ENCODE results near the gene PRKCE. TPM values are rescaled to one million over a fixed set of nuclear protein-coding genes. Genes with fewer than 3 reads are reported as not detected.

PRKCE gene
- total RNA-seq, 2 donors from 2014 or later, result 7.3 to 20.8 TPM

DNA sequence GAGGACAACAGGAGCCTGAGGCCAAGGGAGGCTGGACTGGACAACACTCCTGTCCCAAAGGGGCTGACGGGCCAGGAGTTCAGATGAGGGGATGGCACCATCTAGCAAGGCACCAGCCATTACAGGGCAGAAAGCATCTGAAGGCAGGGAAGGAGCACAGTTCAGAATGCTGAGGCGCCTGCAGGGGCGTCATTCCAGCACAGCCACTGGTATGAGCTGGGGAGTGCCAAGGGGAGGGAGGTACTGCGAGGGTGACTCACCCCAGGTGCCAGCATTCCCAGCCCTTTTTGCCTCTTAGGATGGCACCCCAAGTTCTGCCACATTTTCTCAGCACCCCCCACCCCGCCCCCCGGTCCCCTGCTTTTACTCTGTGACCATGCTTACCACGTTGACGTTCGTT lies 515.9 kb downstream of the PRKCE start:
- Histone ChIP-seq H3K27me3 (no peaks in the 10 kb centered on the region), H3K9me3 (no peaks in the 10 kb centered on the region), H3K27ac (no peak overlapping the region), H3K4me3 (no peak overlapping the region), H3K36me3 (replicated peaks in 1 of 2; ENCODE audit: insufficient read depth in 1 of 2, low read depth in 2 of 2) (no peaks in the 10 kb centered on the region), H3K4me1 (no peaks in the 10 kb centered on the region)
- ATAC-seq (no peak), DNase-seq (no peak)
- 94% methylated on average over 9 of the region's 9 CpGs for WGBS, 2 donors
- intact Hi-C loops (cut with DNase I), result no loop called here
- TF ChIP-seq, protein P1, sequence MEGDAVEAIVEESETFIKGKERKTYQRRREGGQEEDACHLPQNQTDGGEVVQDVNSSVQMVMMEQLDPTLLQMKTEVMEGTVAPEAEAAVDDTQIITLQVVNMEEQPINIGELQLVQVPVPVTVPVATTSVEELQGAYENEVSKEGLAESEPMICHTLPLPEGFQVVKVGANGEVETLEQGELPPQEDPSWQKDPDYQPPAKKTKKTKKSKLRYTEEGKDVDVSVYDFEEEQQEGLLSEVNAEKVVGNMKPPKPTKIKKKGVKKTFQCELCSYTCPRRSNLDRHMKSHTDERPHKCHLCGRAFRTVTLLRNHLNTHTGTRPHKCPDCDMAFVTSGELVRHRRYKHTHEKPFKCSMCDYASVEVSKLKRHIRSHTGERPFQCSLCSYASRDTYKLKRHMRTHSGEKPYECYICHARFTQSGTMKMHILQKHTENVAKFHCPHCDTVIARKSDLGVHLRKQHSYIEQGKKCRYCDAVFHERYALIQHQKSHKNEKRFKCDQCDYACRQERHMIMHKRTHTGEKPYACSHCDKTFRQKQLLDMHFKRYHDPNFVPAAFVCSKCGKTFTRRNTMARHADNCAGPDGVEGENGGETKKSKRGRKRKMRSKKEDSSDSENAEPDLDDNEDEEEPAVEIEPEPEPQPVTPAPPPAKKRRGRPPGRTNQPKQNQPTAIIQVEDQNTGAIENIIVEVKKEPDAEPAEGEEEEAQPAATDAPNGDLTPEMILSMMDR (IDR thresholded peaks at IDR 0.05), result no peak
- TF ChIP-seq POLR2A (IDR thresholded peaks at IDR 0.05), result no peak

DNA sequence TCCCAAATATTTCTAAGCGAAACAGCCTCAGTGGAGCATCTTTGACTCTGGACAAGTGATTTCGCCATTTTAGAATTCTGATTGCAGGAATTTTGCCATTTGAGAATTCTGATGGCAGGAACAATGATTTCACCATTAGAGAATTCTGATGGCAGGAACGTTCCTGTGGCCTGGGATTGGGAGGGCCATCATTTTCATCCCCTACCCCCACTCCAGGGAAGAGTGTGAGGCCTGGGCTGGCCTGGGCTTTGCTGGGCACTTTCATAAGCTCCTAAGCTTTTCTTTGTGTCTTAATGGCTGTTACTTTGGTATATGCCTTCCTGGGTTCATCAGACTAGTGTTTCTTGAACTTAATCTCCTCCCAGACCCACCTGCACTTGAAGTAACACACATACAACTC lies 516.4 kb downstream of the PRKCE start:
- Histone ChIP-seq H3K4me1 (no peaks in the 10 kb centered on the region), H3K27me3 (no peaks in the 10 kb centered on the region), H3K36me3 (replicated peaks in 1 of 2; ENCODE audit: insufficient read depth in 1 of 2, low read depth in 2 of 2) (no peaks in the 10 kb centered on the region), H3K9me3 (no peaks in the 10 kb centered on the region), H3K4me3 (no peak overlapping the region), H3K27ac (no peak overlapping the region)
- WGBS, 2 donors, result 86 to 88% methylated on average over 3 of the region's 3 CpGs
- no peak for ATAC-seq
- TF ChIP-seq POLR2A (IDR thresholded peaks at IDR 0.05), result no peak
- TF ChIP-seq, protein P1 (IDR thresholded peaks at IDR 0.05), result no peak
- intact Hi-C loops (cut with DNase I), result no loop called here
- no peak for DNase-seq

DNA sequence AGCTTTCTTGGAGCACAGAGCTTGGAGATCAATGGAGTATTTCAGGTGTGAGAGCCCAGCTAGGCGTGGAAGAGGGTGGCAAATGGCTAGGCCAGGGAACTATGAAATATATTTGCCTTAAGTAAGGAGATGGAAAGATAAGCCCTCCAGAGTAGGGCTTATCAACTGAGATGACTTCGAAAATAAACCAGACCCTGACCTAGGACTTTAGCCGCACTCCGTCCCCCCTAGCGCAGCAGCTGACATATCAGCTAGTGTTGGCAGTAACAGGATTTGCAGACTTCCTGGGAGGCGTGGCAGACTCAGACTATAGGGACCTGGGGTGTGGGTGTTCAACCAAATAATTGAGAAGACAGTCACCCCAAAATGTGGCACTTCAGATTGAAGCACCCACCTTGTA lies 518.0 kb downstream of the PRKCE start:
- intact Hi-C loops (cut with DNase I), result no loop called here

DNA sequence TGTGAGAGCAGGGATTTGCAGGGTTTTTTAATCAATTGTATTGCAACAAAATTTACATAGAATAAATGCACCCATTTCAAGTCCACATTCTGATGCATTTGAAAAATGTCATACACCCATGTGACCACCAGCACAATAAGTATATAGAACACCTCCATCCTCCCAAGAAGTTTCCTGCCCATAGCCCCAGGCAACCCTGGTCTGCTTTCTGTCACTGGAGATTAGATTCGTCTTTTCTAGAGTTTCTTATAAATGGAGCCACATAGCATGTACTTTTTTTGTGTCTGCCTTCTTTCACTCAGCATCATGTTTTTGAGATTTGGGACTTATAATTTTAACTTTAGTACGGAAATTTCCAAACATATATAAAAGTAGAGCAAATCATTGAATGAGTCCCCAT lies 518.6 kb downstream of the PRKCE start:
- no peaks in the 10 kb centered on the region for H3K36me3 ChIP-seq (replicated peaks in 1 of 2; ENCODE audit: insufficient read depth in 1 of 2, low read depth in 2 of 2)
- 36 to 43% methylated on average over 2 of the region's 2 CpGs for WGBS, 2 donors
- H3K4me3 ChIP-seq, result no peak overlapping the region
- H3K27me3 ChIP-seq, result no peaks in the 10 kb centered on the region
- ATAC-seq (no peak), DNase-seq (no peak)
- H3K4me1 ChIP-seq, result no peaks in the 10 kb centered on the region
- H3K9me3 ChIP-seq, result no peaks in the 10 kb centered on the region
- intact Hi-C loops (cut with DNase I), result no loop called here
- H3K27ac ChIP-seq, result no peak overlapping the region
- TF ChIP-seq POLR2A (IDR thresholded peaks at IDR 0.05), result no peak
- TF ChIP-seq, protein P1 (IDR thresholded peaks at IDR 0.05), result no peak

More for the DNA sequence above, 518.0 kb downstream of the PRKCE start:
- TF ChIP-seq, protein P1 (IDR thresholded peaks at IDR 0.05), result no peak
- TF ChIP-seq POLR2A (IDR thresholded peaks at IDR 0.05), result no peak
- Histone ChIP-seq H3K27ac (no peak overlapping the region), H3K36me3 (replicated peaks in 1 of 2; ENCODE audit: insufficient read depth in 1 of 2, low read depth in 2 of 2) (no peaks in the 10 kb centered on the region), H3K4me1 (no peaks in the 10 kb centered on the region), H3K4me3 (no peak overlapping the region), H3K9me3 (no peaks in the 10 kb centered on the region), H3K27me3 (no peaks in the 10 kb centered on the region)
- DNase-seq, result no peak
- no peak for ATAC-seq
- WGBS, 2 donors, result 73 to 89% methylated on average over 6 of the region's 6 CpGs

DNA sequence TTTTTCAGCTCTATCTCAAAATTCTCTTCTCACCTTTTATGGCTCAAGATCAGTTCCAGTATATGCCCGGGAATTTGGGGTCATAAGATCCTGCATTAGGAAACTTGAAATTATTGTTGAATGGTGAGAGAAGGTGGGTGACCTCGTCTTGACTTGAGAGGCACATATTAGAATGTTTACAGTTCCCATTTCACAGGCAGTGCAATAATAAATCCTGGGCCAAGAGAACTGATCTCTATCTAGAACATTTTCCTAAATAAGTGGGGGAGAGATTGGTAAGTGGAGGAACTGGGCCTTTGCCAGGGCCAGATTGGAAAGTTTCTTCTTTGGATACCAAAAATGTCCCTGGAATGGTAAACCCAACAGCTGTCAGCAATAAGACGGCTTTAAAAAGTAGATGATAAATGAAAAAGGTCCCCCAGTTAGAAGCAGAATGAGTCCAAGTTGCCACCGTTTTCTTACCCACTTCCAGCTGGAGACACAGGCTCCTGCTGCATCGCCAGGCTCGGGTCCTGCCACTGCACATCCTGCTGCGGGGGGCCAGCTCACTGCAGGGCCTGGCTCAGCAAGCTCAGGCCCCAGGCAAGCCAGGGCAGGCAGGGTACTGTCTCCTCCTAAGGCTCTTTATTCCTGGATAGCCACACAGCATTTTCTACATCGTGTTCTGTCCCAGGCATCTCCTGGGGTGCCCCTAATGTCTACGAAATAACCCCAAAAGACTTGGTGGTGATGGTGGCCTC lies 519.3 kb downstream of the PRKCE start:
- no peaks in the 10 kb centered on the region for H3K27me3 ChIP-seq
- TF ChIP-seq, protein P1 (IDR thresholded peaks at IDR 0.05), result no peak
- TF ChIP-seq POLR2A (IDR thresholded peaks at IDR 0.05), result no peak
- H3K4me1 ChIP-seq, result no peaks in the 10 kb centered on the region
- no peak for DNase-seq
- H3K36me3 ChIP-seq (replicated peaks in 1 of 2; ENCODE audit: insufficient read depth in 1 of 2, low read depth in 2 of 2), result no peaks in the 10 kb centered on the region
- no peak overlapping the region for H3K27ac ChIP-seq
- H3K4me3 ChIP-seq, result no peak overlapping the region
- intact Hi-C loops (cut with DNase I), result no loop called here
- WGBS, 2 donors, result 73 to 80% methylated on average over 9 of the region's 9 CpGs
- no peaks in the 10 kb centered on the region for H3K9me3 ChIP-seq
- ATAC-seq, result no peak

Data from body of pancreas (tissue), 4 donors.